T-helper 9 cell (primary cell): ENCODE measurements around the gene PITHD1.
"Not testable (repeated sequence)": the region's sequence is repeated elsewhere in the genome, so short reads cannot be mapped to it uniquely, and the experiment has no call there.

ENCODE experiments used
- DNase-seq: peaks from one replicate; pipeline ENCODE4 v3.0.0-alpha.2; 2020

PITHD1 gene

GRCh38 chr1:23826590-23826989, 48.4 kb downstream of the PITHD1 start:
- DNase-seq = not testable (repeated sequence)

GRCh38 chr1:23827717-23828116, 49.5 kb downstream of the PITHD1 start:
- no peak for DNase-seq

- DNase-seq = not testable (repeated sequence)
Observed at GRCh38 chr1:23834156-23834555, 55.9 kb downstream of the PITHD1 start.

- DNase-seq = no peak
Observed at GRCh38 chr1:23836037-23836436, 57.8 kb downstream of the PITHD1 start.
